ENCODE results near the gene STXBP4.

Gene STXBP4

GRCh38 chr17:54971147-54971546 is 2.6 kb downstream of the STXBP4 start:
- no peak for DNase-seq (ENCODE audit: low spot score)

- DNase-seq (ENCODE audit: low spot score): no peak
Observed at GRCh38 chr17:54971901-54972300, 3.3 kb downstream of the STXBP4 start.

DNA sequence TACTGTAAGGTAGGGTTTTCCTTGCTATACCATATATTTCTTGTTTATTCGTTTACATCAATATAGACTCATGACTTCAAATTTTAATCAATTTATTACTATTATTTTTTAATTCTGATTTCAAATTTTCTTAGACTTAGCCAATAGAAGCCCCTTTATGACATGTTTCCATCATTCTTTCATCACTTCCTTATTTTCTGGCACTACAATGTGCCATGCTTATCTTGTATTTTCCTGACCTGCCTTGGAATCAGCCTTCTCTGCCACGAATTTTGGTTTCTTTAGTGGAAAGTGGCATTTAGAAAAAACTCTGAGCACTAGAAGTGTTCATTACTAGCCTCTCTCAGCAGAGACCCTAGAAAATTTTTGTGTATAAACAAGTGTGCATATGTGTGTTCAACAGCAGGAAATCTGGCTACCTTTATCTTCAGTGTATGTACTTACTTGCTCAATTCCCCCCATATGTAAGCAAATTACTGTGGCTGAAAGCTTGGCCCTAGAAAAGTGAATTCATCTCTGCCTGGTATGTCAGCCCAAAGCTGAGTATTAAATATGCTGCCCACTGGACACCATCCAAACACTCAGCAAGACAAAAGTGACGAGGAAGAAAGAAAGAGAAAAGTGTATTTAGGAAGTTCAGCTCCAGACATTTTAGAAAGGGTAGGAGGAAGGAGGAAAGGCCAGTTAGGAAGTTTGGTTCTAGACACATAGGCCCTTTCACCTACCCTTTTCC is 4.0 kb downstream of the STXBP4 start:
- DNase-seq (ENCODE audit: low spot score): no peak

- DNase-seq (ENCODE audit: low spot score): no peak
Observed at GRCh38 chr17:54974759-54975158, 6.2 kb downstream of the STXBP4 start.

- DNase-seq (ENCODE audit: low spot score): no peak
Observed at GRCh38 chr17:54976316-54976715, 7.8 kb downstream of the STXBP4 start.

GRCh38 chr17:54977744-54978143 is 9.2 kb downstream of the STXBP4 start:
- DNase-seq (ENCODE audit: low spot score): no peak

DNA sequence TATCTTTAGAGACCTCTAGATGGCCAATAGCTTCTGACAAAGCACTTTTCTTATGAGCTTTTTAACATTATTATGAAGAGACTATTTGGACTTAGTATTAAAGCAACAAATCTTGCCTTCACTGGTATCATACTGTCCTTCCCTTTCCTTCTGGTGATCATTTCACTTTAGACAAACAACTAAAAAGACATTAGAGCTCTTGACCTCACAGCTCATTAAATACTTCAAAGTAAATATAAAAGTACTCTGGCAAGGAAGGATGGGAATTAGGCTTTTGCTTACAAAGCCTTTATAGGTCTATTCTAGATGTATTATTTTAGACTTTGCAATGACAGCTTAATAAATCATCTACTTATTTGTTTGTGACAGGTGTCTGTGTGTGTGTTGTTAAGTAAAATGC is 11.1 kb downstream of the STXBP4 start:
- DNase-seq (ENCODE audit: low spot score): no peak

- no peak for DNase-seq (ENCODE audit: low spot score)
Observed at GRCh38 chr17:54980375-54980774, 11.8 kb downstream of the STXBP4 start.

DNA sequence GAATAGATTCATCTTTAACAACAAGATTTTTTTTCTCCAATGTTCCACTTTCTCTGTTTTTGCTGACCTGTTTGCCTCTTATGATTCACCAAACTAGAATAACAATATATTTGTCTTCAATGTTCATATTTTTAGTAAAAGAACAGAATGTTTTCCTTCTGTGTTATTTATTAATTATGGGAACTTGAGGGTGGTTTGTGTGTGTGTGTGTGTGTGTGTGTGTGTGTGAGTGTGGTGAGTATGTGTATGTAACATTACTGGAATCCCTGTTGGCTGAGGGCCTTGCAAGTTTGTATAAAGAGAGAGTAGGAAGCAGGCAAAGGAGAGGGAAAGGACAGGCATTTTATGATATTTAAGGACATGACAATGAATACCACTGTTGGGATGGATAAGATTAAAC is 13.8 kb downstream of the STXBP4 start:
- DNase-seq (ENCODE audit: low spot score): no peak

DNA sequence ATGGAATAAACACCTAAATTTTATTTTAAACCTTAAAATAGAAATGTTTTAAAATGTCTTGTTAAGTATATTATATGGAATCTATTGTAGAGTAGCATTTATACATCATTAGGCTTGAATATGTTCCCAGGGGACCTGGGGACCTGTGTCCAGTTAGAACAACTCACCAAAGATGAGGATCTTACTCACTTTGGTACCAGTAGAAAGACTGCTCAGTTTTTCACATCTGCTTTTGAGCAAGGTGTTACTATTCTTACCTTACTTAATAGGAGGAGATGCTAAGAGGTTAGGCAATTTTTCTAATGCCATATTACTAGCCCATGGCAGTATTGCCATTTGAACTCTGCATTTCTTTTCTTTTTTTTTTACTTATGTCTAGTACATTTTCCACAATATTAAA is 14.7 kb downstream of the STXBP4 start:
- DNase-seq (ENCODE audit: low spot score): no peak

- no peak for DNase-seq (ENCODE audit: low spot score)
Observed at GRCh38 chr17:54985476-54985875, 16.9 kb downstream of the STXBP4 start.

DNA sequence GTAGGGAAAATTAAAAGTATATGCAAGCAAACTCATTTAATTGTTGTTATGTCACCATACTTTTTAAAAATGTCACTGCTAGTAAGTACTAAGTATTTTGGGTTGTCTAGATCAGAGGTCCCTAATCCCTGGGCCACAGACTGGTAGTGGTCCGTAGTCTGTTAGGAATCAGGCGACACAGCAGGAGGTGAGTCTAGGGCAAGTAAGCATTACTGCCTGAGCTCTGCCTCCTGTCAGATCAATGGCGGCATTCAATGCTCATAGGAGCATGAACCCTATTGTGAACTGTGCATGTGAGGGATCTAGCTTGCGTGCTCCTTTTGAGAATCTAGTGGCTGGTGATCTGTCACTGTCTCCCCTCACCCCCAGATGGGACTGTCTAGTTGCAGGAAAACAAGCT is 21.6 kb downstream of the STXBP4 start:
- no peak for DNase-seq (ENCODE audit: low spot score)

DNA sequence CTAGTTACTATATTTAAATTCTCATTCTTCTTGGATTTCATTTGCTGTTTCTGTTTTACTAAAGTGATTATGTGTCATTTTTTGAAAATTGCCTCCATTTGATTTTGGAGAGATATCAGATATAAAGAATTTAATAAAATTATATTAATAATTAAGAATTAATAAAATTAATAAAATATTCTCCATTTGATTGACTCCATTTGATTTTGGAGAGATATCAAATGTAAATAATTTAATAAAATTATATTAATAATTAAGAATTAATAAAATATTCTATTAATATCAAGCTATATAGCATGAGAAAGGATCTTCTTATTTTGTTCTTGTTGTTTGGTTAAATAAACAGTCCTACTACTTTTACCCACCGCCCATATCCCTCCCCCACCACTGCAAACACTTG is 23.0 kb downstream of the STXBP4 start:
- no peak for DNase-seq (ENCODE audit: low spot score)

DNA sequence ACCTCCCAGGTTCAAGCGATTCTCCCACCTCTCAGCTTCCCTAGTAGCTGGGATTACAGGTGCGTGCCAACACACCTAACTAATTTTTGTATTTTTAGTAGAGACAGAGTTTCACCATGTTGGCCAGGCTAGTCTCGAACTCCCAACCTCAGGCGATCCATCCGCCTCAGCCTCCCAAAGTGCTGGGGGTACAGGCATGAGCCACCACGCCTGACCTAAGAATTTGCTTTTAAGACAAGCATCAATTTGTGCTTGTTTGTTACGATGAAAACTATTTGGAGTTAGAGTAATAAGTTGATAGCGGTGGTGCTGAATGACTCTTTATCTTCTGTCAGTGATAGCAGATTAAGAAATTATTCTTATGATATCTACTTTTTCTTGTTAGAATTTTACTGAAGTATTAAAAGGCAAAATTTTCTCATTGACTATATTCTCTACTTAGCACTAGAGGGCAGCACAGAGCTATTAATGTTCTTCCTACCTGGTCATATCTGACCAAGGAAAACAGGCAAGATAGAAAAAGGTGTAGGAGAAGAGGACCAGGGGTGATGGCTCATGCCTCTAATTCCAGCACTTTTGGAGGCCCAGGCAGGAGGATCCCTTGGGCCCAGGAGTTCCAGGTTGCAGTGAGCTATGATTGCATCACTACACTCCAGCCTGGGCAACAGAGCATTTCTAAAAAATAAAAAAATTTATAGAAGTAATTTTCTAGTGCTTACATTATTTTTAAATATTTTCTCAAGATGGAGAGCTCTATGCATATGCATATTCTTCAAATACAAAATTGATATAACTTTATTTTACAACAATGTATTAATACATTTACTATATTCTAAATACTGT is 24.5 kb downstream of the STXBP4 start:
- peak; percentile 25 for DNase-seq (ENCODE audit: low spot score)

DNA sequence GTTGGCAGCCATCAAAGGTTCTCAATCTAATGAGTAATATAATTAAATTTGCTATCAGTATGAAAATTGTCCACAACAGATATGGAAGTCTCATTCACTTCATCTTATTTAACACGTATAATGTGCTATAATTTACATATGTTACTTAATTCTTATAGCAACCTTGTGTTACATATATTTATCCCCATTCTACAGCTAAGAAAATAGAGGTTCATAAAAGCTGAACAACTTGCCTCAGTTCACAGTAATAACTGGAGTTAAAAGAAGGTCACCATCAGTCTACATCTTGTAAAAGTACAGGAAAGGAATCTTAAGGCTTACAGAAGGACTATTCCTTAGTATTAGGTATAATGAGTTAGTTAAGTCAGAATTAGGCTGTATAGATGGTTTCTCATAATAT is 27.9 kb downstream of the STXBP4 start:
- DNase-seq (ENCODE audit: low spot score): no peak

GRCh38 chr17:55002458-55002857 is 33.9 kb downstream of the STXBP4 start:
- no peak for DNase-seq (ENCODE audit: low spot score)

DNA sequence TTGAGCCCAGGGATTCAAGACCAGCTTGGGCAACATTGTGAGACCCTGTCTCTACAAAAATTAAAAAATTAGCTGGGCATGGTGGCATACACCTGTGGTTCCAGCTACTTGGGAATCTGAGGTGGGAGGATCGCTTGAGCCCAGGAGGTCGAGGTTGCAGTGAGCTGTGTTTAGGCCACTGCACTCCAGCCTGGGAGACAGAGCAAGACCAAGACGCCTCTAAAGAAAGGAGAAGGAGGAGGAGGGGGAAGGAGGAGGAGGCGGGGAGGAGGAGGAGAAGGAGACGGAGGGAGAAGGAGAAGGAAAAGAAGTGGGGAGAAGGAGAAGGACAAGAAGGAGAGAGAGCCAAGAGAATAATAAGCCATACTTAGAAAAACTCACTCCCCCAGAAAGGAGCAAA is 35.9 kb downstream of the STXBP4 start:
- DNase-seq (ENCODE audit: low spot score): no peak

DNA sequence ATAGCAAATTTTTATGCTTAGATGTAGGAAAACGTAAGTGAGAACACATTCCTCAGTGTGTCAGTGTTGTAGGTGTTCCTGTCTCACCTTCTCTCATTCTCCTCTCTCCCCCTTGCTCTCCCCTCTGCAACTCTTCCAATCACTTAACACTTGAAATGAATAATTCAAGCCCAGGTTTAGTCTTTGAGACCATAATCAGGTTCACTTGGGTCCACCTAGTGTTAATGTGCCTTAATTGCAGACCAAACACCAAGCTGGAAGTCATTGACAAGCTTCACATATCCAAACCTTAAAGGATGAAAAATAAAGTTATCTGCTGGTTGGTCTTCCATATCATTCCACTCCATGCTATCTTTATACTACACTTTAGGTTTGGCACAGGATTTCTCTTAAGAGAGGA is 37.0 kb downstream of the STXBP4 start:
- DNase-seq (ENCODE audit: low spot score): no peak

GRCh38 chr17:55023626-55024025 is 55.1 kb downstream of the STXBP4 start:
- no peak for DNase-seq (ENCODE audit: low spot score)

DNA sequence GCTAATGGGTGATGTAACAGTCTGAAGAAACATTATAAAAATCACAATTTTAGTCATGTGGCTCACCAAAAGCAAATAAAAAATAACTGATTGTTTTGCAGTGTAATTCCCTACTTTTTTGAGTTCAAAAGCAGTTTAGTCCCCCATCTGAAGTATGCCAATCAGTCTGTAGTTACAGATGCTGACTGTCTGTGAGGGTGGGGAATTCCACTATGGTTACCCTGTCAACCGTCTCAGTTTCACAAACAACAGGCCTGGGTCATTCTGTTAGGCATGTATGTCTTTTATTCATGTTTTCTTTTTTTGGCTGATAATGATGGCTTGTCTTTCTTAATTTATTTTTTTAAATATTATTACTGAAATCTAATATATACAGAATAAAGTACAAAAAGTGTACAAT is 69.3 kb downstream of the STXBP4 start:
- no peak for DNase-seq (ENCODE audit: low spot score)

DNA sequence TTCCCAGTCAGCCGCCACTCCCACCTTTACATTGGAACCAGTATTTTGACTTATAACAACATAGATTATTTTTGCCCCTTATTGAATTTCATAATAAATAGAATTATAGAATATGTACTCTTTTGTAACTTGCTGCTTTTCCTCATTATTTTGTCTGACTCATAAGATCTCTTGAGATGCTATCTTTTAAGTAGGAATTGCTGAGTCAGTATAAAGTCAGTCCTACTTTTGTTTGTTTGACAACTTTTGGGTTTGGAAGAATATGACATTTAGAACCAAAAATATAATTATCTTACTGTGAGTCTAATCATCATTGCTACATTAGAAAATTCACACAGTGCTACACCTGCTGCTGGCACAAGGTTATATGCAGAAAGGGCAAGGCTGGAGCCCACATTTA is 69.7 kb downstream of the STXBP4 start:
- no peak for DNase-seq (ENCODE audit: low spot score)

DNA sequence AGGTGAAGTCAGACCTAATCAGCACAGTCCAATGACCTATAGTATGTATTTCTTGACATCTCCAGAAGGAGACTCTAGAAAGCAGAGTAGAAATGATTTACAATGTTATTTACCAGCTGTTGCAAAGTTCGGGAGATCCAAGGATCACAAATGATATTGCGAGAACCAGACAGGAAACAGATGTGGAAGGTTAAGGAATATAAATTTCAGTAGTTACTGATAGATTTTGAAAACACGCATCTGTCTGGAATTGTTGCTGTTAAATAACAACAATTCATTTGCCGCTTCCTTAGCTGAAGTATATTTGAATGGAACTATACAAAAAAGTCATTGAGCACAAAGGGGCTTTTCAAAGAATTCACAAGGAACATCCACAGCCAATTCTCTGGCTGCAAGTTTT is 72.0 kb downstream of the STXBP4 start:
- no peak for DNase-seq (ENCODE audit: low spot score)

DNA sequence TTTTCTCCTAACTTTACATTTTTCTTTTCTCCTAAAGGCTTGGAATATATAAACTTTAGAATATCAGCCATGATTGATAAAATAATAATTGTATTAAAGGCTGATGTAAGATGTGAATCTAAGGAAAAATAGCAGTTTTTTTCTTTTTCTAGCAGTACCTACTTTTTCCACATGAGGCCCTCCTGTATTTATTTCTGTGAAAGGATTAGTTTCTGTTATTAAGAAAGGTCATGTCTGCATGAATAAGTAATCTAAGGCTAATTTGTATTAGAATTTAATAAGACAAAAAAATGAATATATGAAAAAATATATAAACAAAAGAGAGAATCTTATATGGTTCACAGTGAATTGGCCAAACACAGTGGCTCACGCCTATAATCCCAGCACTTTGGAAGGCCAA is 85.3 kb downstream of the STXBP4 start:
- no peak for DNase-seq (ENCODE audit: low spot score)

DNA sequence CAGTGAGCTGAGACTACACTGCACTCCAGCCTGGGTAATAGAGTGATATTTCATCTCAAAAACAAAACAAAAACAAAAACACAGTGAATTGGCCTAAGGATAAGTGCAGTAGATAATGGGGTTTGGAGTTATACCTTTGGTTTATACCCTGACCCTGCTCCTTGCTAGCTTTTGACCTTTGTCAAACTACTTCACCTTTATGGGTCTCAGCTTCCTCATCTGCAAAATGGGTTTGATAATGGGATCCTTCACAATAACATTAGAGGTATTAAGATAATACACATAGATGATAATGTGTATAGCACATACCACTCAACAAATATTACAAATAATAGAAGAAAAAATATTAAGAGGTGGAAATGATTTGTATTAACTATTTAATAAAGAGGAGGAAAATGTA is 85.9 kb downstream of the STXBP4 start:
- no peak for DNase-seq (ENCODE audit: low spot score)

All from germinal center (tissue), 1 donor.